Mammary epithelial cell (primary cell): Measurements from ENCODE around the gene TBX18.

ENCODE experiments used
- EZH2 ChIP-seq: IDR thresholded peaks from 2 replicates; pipeline ENCODE4 v1.6.1; 2012; ENCODE audit warnings: low read length, inconsistent platforms, borderline replicate concordance
- TF ChIP-seq, protein P1 (sequence below), 2 donors: IDR thresholded peaks in 1 of 2; conservative IDR thresholded peaks in 1 of 2; 2 replicates each; pipeline ENCODE4 v1.5.1; 2011 to 2012; ENCODE audit warnings: inconsistent platforms in 2 of 2, low read length in 2 of 2, mild to moderate bottlenecking in 2 of 2, control low read depth in 1 of 2, low read depth in 1 of 2; ENCODE audit not compliant: insufficient read depth in 1 of 2; ENCODE audit errors: extremely low read depth in 1 of 2

DNA sequence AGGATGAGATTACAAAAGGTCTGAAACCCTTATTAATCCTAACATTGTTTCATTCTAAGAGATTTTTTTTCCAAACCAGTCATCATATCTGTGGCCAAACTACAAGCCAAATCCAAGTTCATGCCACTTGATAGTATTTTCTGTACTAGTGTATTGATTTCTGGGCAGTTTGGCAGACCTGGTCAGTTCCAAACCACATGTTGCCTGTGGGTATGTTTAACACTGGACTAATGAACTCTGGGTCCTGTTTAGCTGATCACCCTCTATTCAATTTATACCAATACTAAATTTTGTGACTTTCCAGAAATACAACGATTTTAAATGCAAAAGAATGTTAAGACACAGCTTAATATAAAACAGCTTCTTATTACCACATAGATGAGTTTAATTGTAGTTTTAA lies 24.0 kb downstream of the TBX18 start:
- TF ChIP-seq, protein P1, sequence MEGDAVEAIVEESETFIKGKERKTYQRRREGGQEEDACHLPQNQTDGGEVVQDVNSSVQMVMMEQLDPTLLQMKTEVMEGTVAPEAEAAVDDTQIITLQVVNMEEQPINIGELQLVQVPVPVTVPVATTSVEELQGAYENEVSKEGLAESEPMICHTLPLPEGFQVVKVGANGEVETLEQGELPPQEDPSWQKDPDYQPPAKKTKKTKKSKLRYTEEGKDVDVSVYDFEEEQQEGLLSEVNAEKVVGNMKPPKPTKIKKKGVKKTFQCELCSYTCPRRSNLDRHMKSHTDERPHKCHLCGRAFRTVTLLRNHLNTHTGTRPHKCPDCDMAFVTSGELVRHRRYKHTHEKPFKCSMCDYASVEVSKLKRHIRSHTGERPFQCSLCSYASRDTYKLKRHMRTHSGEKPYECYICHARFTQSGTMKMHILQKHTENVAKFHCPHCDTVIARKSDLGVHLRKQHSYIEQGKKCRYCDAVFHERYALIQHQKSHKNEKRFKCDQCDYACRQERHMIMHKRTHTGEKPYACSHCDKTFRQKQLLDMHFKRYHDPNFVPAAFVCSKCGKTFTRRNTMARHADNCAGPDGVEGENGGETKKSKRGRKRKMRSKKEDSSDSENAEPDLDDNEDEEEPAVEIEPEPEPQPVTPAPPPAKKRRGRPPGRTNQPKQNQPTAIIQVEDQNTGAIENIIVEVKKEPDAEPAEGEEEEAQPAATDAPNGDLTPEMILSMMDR (conservative IDR thresholded peaks at IDR 0.05 in 1 of 2, IDR thresholded peaks at IDR 0.05 in 1 of 2; ENCODE audit: extremely low read depth in 1 of 2, insufficient read depth in 1 of 2, low read depth in 1 of 2, low read length in 2 of 2), result no peak
- TF ChIP-seq EZH2, result no peak
